Aorta (tissue), 5 donors: Measurements from ENCODE around the gene TBC1D22A. TPM values are rescaled to one million over a fixed set of nuclear protein-coding genes. Genes with fewer than 3 reads are reported as not detected.
A peak's percentile ranks its signal among the peaks of the same experiment; 100 is the strongest.

Source experiments
- ATAC-seq: fragments of 200-7000 bp; cut with Tn5 transposase; one replicate; pipeline ENCODE4 v1.9.1; 2022; ENCODE audit warnings: moderate library complexity; ENCODE audit not compliant: low FRiP score
- DNase-seq, 2 donors: peaks; one replicate each; pipeline ENCODE4 v3.0.0-alpha.2; 2020
- H3K27ac ChIP-seq, 2 donors: one replicate each; pipeline ENCODE4 v1.5.1; 2013; ENCODE audit warnings: low read length in 2 of 2, mild to moderate bottlenecking in 2 of 2, moderate library complexity in 2 of 2, control low read depth in 1 of 2, inconsistent platforms in 1 of 2, low read depth in 1 of 2
- H3K27me3 ChIP-seq, 2 donors: one replicate each; pipeline ENCODE4 v1.6.1; 2013; ENCODE audit warnings: control low read depth in 1 of 2, low read length in 1 of 2, mild to moderate bottlenecking in 1 of 2, moderate library complexity in 1 of 2; ENCODE audit not compliant: insufficient read depth in 2 of 2, control insufficient read depth in 1 of 2
- H3K36me3 ChIP-seq, 2 donors: one replicate each; pipeline ENCODE4 v1.6.1; 2013; ENCODE audit warnings: control low read depth in 1 of 2, low read length in 1 of 2, mild to moderate bottlenecking in 1 of 2; ENCODE audit not compliant: insufficient read depth in 2 of 2, control insufficient read depth in 1 of 2
- H3K4me1 ChIP-seq, 2 donors: one replicate each; pipeline ENCODE4 v1.6.1; 2013; ENCODE audit warnings: low read length in 2 of 2, control low read depth in 1 of 2, mild to moderate bottlenecking in 1 of 2, moderate library complexity in 1 of 2; ENCODE audit not compliant: insufficient read depth in 2 of 2, control insufficient read depth in 1 of 2
- H3K4me3 ChIP-seq, 2 donors: one replicate each; pipeline ENCODE4 v1.5.1; 2013; ENCODE audit warnings: low read length in 2 of 2, control low read depth in 1 of 2, mild to moderate bottlenecking in 1 of 2
- H3K9me3 ChIP-seq: one replicate; pipeline ENCODE4 v1.6.1; 2013; ENCODE audit warnings: mild to moderate bottlenecking, low read length; ENCODE audit not compliant: control insufficient read depth
- WGBS, 2 donors: extraction: QIAGEN DNeasy Blood & Tissue Kit; methylation state at CpG; one replicate each; pipeline ENCODE4 v1.1.7; 2013; 5-methylcytosine and 5-hydroxymethylcytosine counted together
- intact Hi-C, 2 donors: fragments of 100-400 bp; cut with DNase I; formaldehyde crosslinking; loops; one replicate each; pipeline versions ENCODE4 v1.14.2 to v1.15.0; 2022
- polyA plus RNA-seq, 2 donors: library from polyadenylated mRNA; stranded (reverse); fragments of 200-250 nt; gene quantifications; one replicate each; pipeline ENCODE4 v1.2.3, GENCODE V29; 2013
- total RNA-seq, 2 donors: library from RNA; stranded (reverse); fragmentation: NEBNext Ultra II Directional; extraction: Animal tissue kit (Norgen Biotek cat#: 25700); gene quantifications; one replicate each; pipeline ENCODE4 v1.2.1, GENCODE V29; 2021
- donor health status: healthy with polysubstance abuse.
- donor health status: Bipolar disorder and iron deficiency.
- donor health status: DM: no; HTN: no; CAD: no.
- donor health status: DM: no; HTN: no; CAD: no.
- donor health status: DM: yes; HTN: yes; CAD: no.

Gene TBC1D22A
- total and polyA plus RNA-seq, 4 donors: 10.8 to 37.1 (median 17.9) TPM

DNA sequence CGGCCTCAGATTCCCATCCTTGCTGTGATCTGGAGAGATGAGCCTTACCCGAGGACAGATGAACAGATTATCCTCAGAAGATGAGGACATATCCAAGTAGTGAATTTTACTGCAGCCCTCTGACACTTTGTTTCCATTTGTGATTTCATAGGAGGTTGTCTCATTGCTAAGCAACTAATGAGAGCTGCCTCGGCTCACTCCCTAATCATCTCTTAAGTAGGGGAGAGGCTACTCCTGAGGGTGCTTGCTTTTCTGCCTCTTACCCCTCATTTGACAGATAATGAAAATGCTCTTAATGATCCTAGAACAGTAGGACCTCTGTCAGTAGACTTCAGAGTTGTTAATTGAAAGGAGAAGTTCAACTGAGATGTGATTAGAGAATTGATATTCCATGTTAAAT lies 150.9 kb downstream of the TBC1D22A start:
- 55 to 79% methylated on average over 3 of the region's 3 CpGs for WGBS, 2 donors
- DNase-seq: no peak
- no peaks in the 10 kb centered on the region for H3K9me3 ChIP-seq
- no peaks in the 10 kb centered on the region for H3K27me3 ChIP-seq
- no peak overlapping the region for H3K27ac ChIP-seq
- no peak for ATAC-seq
- no peaks in the 10 kb centered on the region for H3K4me1 ChIP-seq
- intact Hi-C loops: no loop called here
- H3K36me3 ChIP-seq: peaks cover 0 to 2% of the 10 kb centered on the region in 2 donors
- no peak overlapping the region for H3K4me3 ChIP-seq

GRCh38 chr22:46914481-46914880 lies 152.0 kb downstream of the TBC1D22A start:
- Histone ChIP-seq H3K9me3 (no peaks in the 10 kb centered on the region), H3K4me3 (no peak overlapping the region), H3K36me3 (peaks cover 0 to 2% of the 10 kb centered on the region in 2 donors), H3K27me3 (no peaks in the 10 kb centered on the region), H3K27ac (no peak overlapping the region), H3K4me1 (no peaks in the 10 kb centered on the region)
- intact Hi-C loops: no loop called here
- DNase-seq (peak in 1 of 2 donors; percentile 41), ATAC-seq (no peak)
- WGBS, 2 donors: 84 to 91% methylated on average over 10 of the region's 10 CpGs

GRCh38 chr22:46914916-46915894 lies 152.8 kb downstream of the TBC1D22A start:
- Histone ChIP-seq H3K27ac (no peak overlapping the region), H3K27me3 (no peaks in the 10 kb centered on the region), H3K36me3 (peaks cover 0 to 2% of the 10 kb centered on the region in 2 donors), H3K4me3 (no peak overlapping the region), H3K4me1 (no peaks in the 10 kb centered on the region), H3K9me3 (no peaks in the 10 kb centered on the region)
- intact Hi-C loops: no loop called here
- WGBS, 2 donors: 91 to 92% methylated on average over 21 of the region's 21 CpGs
- DNase-seq: peak in 1 of 2 donors; percentile 64
- no peak for ATAC-seq

GRCh38 chr22:46915950-46916730 lies 153.7 kb downstream of the TBC1D22A start:
- Histone ChIP-seq H3K4me3 (no peak overlapping the region), H3K27ac (no peak overlapping the region), H3K4me1 (no peaks in the 10 kb centered on the region), H3K36me3 (peaks cover 0 to 2% of the 10 kb centered on the region in 2 donors), H3K27me3 (no peaks in the 10 kb centered on the region), H3K9me3 (no peaks in the 10 kb centered on the region)
- no peak for DNase-seq
- intact Hi-C loops: no loop called here
- WGBS, 2 donors: 94 to 95% methylated on average over 12 of the region's 12 CpGs
- no peak for ATAC-seq

DNA sequence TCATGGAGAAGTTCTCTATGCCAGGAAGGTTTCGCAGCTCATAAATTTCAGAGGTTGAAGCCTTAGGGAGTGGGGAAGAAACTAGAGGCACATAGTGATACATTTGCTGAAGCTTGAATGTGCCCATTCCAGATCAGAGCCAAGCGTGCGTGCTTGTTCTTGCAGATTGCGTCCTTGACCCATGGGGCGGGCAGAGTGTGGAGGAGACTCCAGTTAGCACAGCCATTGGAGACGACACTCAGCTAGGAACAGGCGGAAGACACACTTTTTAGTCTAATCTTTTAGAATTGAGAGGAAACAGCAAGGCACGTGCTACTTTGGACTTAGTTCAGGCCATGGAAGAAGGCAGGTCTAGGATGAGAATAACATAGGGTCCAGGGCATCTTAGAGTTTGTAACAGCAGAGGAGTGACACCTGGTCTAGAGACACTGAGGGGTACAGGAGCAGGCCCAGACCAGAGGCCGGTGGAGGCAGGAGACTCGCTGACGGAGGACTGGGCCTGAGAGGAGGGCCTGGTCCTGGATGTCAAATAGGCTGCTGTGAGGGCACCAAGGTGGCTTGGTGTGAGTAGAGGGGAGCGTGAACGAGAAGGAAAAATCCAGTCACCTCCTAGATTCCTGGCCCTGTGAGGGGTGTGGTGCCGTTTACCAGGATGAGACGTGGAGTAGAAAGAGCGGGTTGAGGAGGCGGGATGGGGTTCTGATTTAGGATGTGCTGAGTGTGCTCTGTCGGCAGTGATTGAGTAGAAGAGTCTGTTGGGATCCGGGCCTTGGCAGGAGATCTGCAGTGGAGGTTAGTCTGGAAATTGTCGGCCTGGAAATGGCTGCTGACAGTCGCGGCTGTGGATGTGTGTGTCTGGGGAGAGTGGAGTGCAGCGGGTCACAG lies 154.7 kb downstream of the TBC1D22A start:
- H3K4me1 ChIP-seq: no peaks in the 10 kb centered on the region
- DNase-seq (peak in 1 of 2 donors; percentile 61), ATAC-seq (no peak)
- no peak overlapping the region for H3K4me3 ChIP-seq
- H3K36me3 ChIP-seq: peaks cover 0 to 2% of the 10 kb centered on the region in 2 donors
- intact Hi-C loops: no loop called here
- 89% methylated on average over 23 of the region's 23 CpGs for WGBS, 2 donors
- no peak overlapping the region for H3K27ac ChIP-seq
- no peaks in the 10 kb centered on the region for H3K9me3 ChIP-seq
- H3K27me3 ChIP-seq: no peaks in the 10 kb centered on the region

DNA sequence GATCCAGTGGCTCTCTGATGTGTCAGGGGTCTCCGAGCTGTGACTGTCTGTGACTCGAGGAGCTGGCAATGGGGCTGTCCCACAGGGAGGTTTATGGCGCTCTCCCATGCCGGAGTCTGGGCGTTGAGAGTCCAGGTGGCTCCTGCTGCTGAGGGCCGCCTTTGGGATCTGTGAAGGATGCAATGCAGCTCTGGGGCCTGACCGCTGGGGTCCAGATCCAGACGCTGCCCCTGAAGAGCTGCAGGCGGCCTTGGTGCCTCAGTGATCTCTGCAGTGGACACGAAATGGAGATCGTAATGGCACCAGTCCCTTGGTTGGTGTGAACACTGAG lies 155.3 kb downstream of the TBC1D22A start:
- WGBS, 2 donors: 92 to 93% methylated on average over 11 of the region's 11 CpGs
- H3K27me3 ChIP-seq: no peaks in the 10 kb centered on the region
- ATAC-seq (no peak), DNase-seq (peak in 1 of 2 donors; percentile 70)
- no peak overlapping the region for H3K27ac ChIP-seq
- H3K36me3 ChIP-seq: peaks cover 0 to 2% of the 10 kb centered on the region in 2 donors
- H3K9me3 ChIP-seq: no peaks in the 10 kb centered on the region
- no peak overlapping the region for H3K4me3 ChIP-seq
- no peaks in the 10 kb centered on the region for H3K4me1 ChIP-seq
- intact Hi-C loops: no loop called here

- no peaks in the 10 kb centered on the region for H3K9me3 ChIP-seq
- no peak overlapping the region for H3K27ac ChIP-seq
- no peaks in the 10 kb centered on the region for H3K4me1 ChIP-seq
- 78 to 87% methylated on average over 6 of the region's 6 CpGs for WGBS, 2 donors
- no peaks in the 10 kb centered on the region for H3K27me3 ChIP-seq
- intact Hi-C loops: no loop called here
- no peak for ATAC-seq
- DNase-seq: no peak
- H3K36me3 ChIP-seq: peaks cover 0 to 2% of the 10 kb centered on the region in 2 donors
- no peak overlapping the region for H3K4me3 ChIP-seq
Measured at GRCh38 chr22:46918197-46918596, 155.7 kb downstream of the TBC1D22A start.

- Histone ChIP-seq H3K9me3 (no peaks in the 10 kb centered on the region), H3K36me3 (no peaks in the 10 kb centered on the region), H3K4me3 (no peak overlapping the region), H3K4me1 (no peaks in the 10 kb centered on the region), H3K27me3 (no peaks in the 10 kb centered on the region), H3K27ac (no peak overlapping the region)
- intact Hi-C loops: no loop called here
- ATAC-seq (no peak), DNase-seq (no peak)
Measured at GRCh38 chr22:46922037-46922436, 159.6 kb downstream of the TBC1D22A start.
